Osteocyte (in vitro differentiated cells): Measurements from ENCODE around the gene QRSL1. TPM values are rescaled to one million over a fixed set of nuclear protein-coding genes. Genes with fewer than 3 reads are reported as not detected.

Source experiments
- DNase-seq: peaks from one replicate; pipeline ENCODE4 v3.0.0; 2021; ENCODE audit warnings: mixed read lengths; ENCODE audit not compliant: unreplicated experiment; ENCODE audit errors: extremely low spot score
- H3K27ac Mint-ChIP-seq: one replicate; pipeline ENCODE4 v1.8.0; 2021; ENCODE audit warnings: mild to moderate bottlenecking, mixed read lengths; ENCODE audit not compliant: unreplicated experiment
- H3K27me3 Mint-ChIP-seq: one replicate; pipeline ENCODE4 v1.8.0; 2021; ENCODE audit warnings: mixed read lengths; ENCODE audit not compliant: unreplicated experiment
- H3K36me3 Mint-ChIP-seq: one replicate; pipeline ENCODE4 v1.8.0; 2021; ENCODE audit warnings: mixed read lengths; ENCODE audit not compliant: unreplicated experiment
- H3K4me1 Mint-ChIP-seq: one replicate; pipeline ENCODE4 v1.8.0; 2021; ENCODE audit warnings: mixed read lengths; ENCODE audit not compliant: unreplicated experiment
- H3K4me3 Mint-ChIP-seq: one replicate; pipeline ENCODE4 v1.8.0; 2021; ENCODE audit warnings: mild to moderate bottlenecking, moderate library complexity, mixed read lengths; ENCODE audit not compliant: unreplicated experiment
- H3K9me3 Mint-ChIP-seq: one replicate; pipeline ENCODE4 v1.8.0; 2021; ENCODE audit warnings: mixed read lengths; ENCODE audit not compliant: unreplicated experiment
- total RNA-seq: library from RNA; stranded (reverse); gene quantifications from 2 replicates; pipeline ENCODE4 v1.2.1, GENCODE V29; 2021
- TF ChIP-seq, protein P1 (sequence below): fragments of 200-600 bp; sonication (generic); IDR thresholded peaks from 2 replicates; pipeline ENCODE4 v1.5.0; 2021; ENCODE audit warnings: antibody characterized with exemption, mild to moderate bottlenecking, moderate library complexity

Gene QRSL1
- total RNA-seq, 1 donor from 2014 or later: 12.2 TPM

DNA sequence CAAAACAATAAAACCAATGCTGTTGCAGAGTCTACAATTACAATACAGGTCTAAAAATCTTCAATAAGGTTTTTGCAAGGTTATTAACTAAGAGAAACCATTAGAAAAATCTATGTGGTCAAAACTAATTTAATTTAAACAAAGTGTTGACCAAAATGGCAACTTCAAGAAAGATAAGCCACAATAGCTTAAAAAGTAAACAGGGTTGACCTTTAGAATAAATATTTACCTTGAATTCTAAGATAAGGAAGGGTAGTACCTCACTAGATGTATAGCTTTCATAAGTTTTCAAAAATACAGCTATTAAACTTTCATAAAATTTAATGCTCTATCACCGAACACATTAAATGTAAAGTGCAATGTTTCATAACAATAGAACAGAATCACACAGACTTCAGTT, 11.5 kb upstream of the QRSL1 start:
- H3K36me3 Mint-ChIP-seq: peaks cover 10% of the 10 kb centered on the region
- H3K27me3 Mint-ChIP-seq: no peaks in the 10 kb centered on the region
- no peaks in the 10 kb centered on the region for H3K9me3 Mint-ChIP-seq
- no peak overlapping the region for H3K4me3 Mint-ChIP-seq
- H3K4me1 Mint-ChIP-seq: peaks cover 12% of the 10 kb centered on the region
- DNase-seq: no peak
- H3K27ac Mint-ChIP-seq: no peak overlapping the region
- TF ChIP-seq, protein P1, sequence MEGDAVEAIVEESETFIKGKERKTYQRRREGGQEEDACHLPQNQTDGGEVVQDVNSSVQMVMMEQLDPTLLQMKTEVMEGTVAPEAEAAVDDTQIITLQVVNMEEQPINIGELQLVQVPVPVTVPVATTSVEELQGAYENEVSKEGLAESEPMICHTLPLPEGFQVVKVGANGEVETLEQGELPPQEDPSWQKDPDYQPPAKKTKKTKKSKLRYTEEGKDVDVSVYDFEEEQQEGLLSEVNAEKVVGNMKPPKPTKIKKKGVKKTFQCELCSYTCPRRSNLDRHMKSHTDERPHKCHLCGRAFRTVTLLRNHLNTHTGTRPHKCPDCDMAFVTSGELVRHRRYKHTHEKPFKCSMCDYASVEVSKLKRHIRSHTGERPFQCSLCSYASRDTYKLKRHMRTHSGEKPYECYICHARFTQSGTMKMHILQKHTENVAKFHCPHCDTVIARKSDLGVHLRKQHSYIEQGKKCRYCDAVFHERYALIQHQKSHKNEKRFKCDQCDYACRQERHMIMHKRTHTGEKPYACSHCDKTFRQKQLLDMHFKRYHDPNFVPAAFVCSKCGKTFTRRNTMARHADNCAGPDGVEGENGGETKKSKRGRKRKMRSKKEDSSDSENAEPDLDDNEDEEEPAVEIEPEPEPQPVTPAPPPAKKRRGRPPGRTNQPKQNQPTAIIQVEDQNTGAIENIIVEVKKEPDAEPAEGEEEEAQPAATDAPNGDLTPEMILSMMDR: no peak

DNA sequence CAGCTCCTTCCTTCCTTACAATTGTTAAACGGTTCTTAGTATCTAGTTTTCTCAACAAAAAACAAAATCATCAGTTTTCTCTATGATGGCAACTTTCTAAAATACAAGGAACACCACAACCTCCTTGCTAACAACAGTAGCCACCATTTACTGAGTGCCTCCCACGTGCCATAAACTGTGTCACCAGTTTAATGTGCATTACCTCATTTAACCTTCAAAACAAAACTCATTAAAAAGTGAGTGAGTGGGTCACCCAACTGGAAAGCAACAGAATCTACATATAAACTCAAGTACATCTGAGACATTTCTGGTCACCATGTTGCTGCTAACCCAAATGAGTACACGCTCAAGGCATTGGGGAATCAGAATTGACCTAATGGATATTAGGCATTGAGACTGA, 11.1 kb upstream of the QRSL1 start:
- Mint-ChIP-seq H3K27ac (no peak overlapping the region), H3K27me3 (no peaks in the 10 kb centered on the region)

DNA sequence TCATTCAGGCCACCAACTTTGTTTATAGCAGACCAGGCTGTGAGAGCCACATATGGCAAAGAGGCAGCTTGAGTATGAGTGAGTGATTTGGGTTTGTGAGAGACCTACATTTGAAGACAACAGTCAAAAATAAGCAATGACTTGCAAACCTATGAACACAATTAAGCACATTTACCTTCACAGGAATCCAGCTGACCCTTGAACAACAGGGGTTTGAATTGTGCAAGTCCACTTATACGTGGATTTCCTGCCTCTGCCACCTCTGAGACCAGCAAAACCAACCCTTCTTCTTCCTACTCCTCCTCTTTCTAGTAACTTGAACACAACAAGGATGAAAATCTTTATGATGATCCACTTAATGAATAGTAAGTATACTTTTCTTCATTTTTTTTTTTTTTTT, 10.2 kb upstream of the QRSL1 start:
- Mint-ChIP-seq H3K36me3 (peaks cover 8% of the 10 kb centered on the region), H3K4me3 (no peak overlapping the region), H3K27ac (no peak overlapping the region), H3K27me3 (no peaks in the 10 kb centered on the region), H3K4me1 (peaks cover 12% of the 10 kb centered on the region), H3K9me3 (no peaks in the 10 kb centered on the region)
- TF ChIP-seq, protein P1: no peak
- no peak for DNase-seq

More for the DNA sequence above, 11.1 kb upstream of the QRSL1 start:
- TF ChIP-seq, protein P1: no peak
- DNase-seq: no peak
- H3K4me3 Mint-ChIP-seq: no peak overlapping the region
- no peaks in the 10 kb centered on the region for H3K9me3 Mint-ChIP-seq
- H3K4me1 Mint-ChIP-seq: peaks cover 12% of the 10 kb centered on the region
- peaks cover 10% of the 10 kb centered on the region for H3K36me3 Mint-ChIP-seq

DNA sequence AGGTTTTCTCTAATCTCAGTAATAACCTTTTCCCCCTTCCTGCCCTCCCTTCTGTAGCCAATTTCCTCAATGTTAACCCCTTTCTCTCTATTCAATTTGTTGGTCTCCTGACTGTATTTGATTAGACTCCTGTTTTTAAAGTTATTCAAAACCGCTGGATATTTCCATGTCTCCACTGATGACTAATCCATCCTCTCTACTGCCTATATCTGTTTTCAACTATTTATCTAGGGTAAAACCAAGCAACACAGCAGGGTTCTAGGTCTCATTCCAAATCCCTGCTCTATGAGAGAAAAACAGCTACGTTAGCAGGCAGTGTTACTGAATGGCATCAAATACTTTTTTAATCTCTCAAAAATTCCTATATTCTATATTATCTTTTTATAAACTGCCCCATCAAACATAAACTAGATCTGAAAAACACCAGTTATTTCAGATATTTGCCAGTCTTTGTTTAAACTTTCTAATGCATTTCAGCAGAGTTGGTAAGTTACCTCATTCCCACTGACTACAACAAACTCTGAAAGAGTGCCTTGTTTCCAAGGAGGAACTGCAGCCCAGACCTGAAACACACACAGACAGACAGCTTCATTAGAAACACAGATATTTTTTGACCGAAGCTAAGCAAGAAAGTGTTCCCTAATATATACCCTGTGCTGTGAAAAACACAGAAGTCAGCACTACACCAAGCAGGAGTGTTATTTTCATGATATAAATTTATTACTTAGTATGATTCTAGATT, 8.3 kb upstream of the QRSL1 start:
- no peaks in the 10 kb centered on the region for H3K27me3 Mint-ChIP-seq
- H3K4me3 Mint-ChIP-seq: no peak overlapping the region
- H3K36me3 Mint-ChIP-seq: peaks cover 6% of the 10 kb centered on the region
- no peak for DNase-seq
- H3K9me3 Mint-ChIP-seq: no peaks in the 10 kb centered on the region
- TF ChIP-seq, protein P1: no peak
- peak overlapping the region; percentile 72 for H3K27ac Mint-ChIP-seq
- peaks cover 12% of the 10 kb centered on the region for H3K4me1 Mint-ChIP-seq

DNA sequence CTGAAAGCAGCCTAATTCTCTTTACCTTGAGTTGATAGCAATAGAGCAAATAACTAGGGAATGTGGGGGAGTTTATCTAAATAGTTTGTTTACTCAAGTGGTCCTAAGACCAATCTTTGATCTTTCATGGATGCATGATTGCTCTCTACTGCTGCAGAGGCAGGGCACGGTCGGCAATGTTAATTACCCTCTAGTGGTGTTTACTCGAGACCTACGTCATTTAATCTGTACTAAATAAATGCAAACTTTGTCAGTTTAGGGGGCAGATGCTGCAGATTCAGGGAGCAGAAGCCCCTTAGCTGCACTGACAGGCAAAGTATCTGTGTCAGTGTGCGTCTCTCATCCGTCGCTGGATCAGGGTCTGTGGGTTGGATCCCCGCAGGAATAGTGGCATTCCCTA, 7.0 kb upstream of the QRSL1 start:
- TF ChIP-seq, protein P1: no peak
- Mint-ChIP-seq H3K36me3 (peaks cover 6% of the 10 kb centered on the region), H3K4me3 (no peak overlapping the region), H3K27ac (no peak overlapping the region), H3K4me1 (peaks cover 12% of the 10 kb centered on the region), H3K27me3 (no peaks in the 10 kb centered on the region), H3K9me3 (no peaks in the 10 kb centered on the region)
- DNase-seq: no peak
